NCI-H1105 (cell line): Measurements from ENCODE around the gene ZDHHC7.
"Not testable (repeated sequence)": the region's sequence is repeated elsewhere in the genome, so short reads cannot be mapped to it uniquely, and the experiment has no call there.

Experiments used
- DNase-seq: peaks from one replicate; lab custom pipeline; 2025; lab: John Stamatoyannopoulos, UW

ZDHHC7 gene

GRCh38 chr16:85042606-85043005, 31.3 kb upstream of the ZDHHC7 start:
- DNase-seq, result no peak

- no peak for DNase-seq
Observed at GRCh38 chr16:85042167-85042526, 30.8 kb upstream of the ZDHHC7 start.

GRCh38 chr16:85041219-85042166, 30.2 kb upstream of the ZDHHC7 start:
- peak; percentile 39 for DNase-seq

GRCh38 chr16:85040685-85041084, 29.4 kb upstream of the ZDHHC7 start:
- no peak for DNase-seq

- no peak for DNase-seq
Observed at GRCh38 chr16:85037721-85038120, 26.4 kb upstream of the ZDHHC7 start.

- DNase-seq, result no peak
Observed at GRCh38 chr16:85037050-85037410, 25.7 kb upstream of the ZDHHC7 start.

GRCh38 chr16:85036236-85037049, 25.1 kb upstream of the ZDHHC7 start:
- DNase-seq, result no peak

- no peak for DNase-seq
Observed at GRCh38 chr16:85034591-85035433, 23.5 kb upstream of the ZDHHC7 start.

GRCh38 chr16:85033171-85033570, 21.8 kb upstream of the ZDHHC7 start:
- DNase-seq, result no peak

- DNase-seq, result not testable (repeated sequence)
Observed at GRCh38 chr16:85032187-85032586, 20.9 kb upstream of the ZDHHC7 start.

GRCh38 chr16:85031451-85031850, 20.1 kb upstream of the ZDHHC7 start:
- no peak for DNase-seq

- DNase-seq, result no peak
Observed at GRCh38 chr16:85029981-85030401, 18.7 kb upstream of the ZDHHC7 start.

- no peak for DNase-seq
Observed at GRCh38 chr16:85029408-85029784, 18.1 kb upstream of the ZDHHC7 start.

- DNase-seq, result no peak
Observed at GRCh38 chr16:85028685-85029407, 17.5 kb upstream of the ZDHHC7 start.

GRCh38 chr16:85027958-85028684, 16.8 kb upstream of the ZDHHC7 start:
- DNase-seq, result no peak

GRCh38 chr16:85027349-85027957, 16.1 kb upstream of the ZDHHC7 start, which contains the start of gene KIAA0513:
KIAA0513 (plus strand) TSS chr16:85027795; CDS start chr16:85067072, 39,277 bp downstream.
- peak; percentile 78 for DNase-seq

GRCh38 chr16:85026703-85027102, 15.4 kb upstream of the ZDHHC7 start:
- no peak for DNase-seq

- DNase-seq, result no peak
Observed at GRCh38 chr16:85025781-85026653, 14.7 kb upstream of the ZDHHC7 start.

- DNase-seq, result no peak
Observed at GRCh38 chr16:85019659-85020245, 8.4 kb upstream of the ZDHHC7 start.
